Suprapubic skin (tissue), 3 donors: ENCODE measurements around the gene DIAPH2.

Experiments
- CTCF ChIP-seq, 2 donors: fragments of 200-600 bp in 1 of 2; fragments of 450-650 bp in 1 of 2; sonication (generic) in 1 of 2; IDR thresholded peaks; one replicate each; pipeline ENCODE4 v1.5.1; 2016 to 2019; ENCODE audit warnings: antibody characterized with exemption in 2 of 2, mild to moderate bottlenecking in 1 of 2, moderate library complexity in 1 of 2
- EP300 ChIP-seq: sonication (generic); formaldehyde crosslinking; IDR thresholded peaks from one replicate; pipeline ENCODE4 v1.6.1; 2017; ENCODE audit warnings: antibody characterized with exemption
- POLR2A ChIP-seq, 2 donors: fragments of 450-650 bp; IDR thresholded peaks; one replicate each; pipeline ENCODE4 v1.6.1; 2017; ENCODE audit warnings: antibody characterized with exemption in 2 of 2, mild to moderate bottlenecking in 2 of 2, moderate library complexity in 2 of 2

- TF ChIP-seq CTCF (IDR thresholded peaks at IDR 0.05) = no peak
- TF ChIP-seq EP300 = no peak
- no peak for TF ChIP-seq POLR2A (IDR thresholded peaks at IDR 0.05)
Measured at GRCh38 chrX:97315939-97316338, 631.3 kb downstream of the DIAPH2 start.
